Cerebellar cortex (tissue), 1 donor: ENCODE data around the gene PLCXD1.
"Not testable (repeated sequence)": the region's sequence is repeated elsewhere in the genome, so short reads cannot be mapped to it uniquely, and the experiment has no call there.

Experiments
- DNase-seq: peaks from one replicate; pipeline ENCODE4 v3.0.0-alpha.2; 2015; ENCODE audit warnings: low spot score

Gene PLCXD1

DNA sequence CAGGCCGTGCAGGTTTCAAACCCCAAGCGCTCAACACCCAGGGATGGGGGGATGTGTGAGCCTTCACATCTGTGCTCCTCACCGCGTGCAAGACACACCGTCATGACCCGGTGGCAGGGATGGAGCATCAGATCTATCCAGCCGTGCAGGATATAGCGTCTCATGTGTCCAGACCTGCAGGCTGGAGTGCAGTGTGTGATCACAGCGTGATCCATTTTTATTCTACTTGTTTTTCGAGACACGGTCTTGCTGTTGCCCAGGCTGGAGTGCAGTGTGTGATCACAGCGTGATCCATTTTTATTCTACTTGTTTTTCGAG, 70.1 kb downstream of the PLCXD1 start:
- not testable (repeated sequence) for DNase-seq

DNA sequence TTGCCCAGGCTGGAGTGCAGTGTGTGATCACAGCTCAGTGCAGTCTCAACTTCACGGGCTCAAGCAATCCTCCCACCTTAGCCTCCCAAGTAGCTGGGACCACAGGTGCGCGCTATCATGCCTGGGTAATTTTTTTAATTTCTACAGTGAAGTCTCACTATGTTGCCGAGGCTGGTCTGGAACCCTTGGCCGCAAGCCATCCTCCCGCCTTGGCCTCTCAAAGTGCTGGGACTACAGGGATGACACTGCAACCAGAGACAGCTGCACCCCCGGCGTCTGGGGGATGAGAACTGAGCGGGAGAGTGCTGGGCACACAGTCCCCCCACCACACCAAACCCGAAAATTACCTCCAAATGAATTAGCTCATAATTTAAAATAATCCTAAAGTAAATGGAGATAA, 70.6 kb downstream of the PLCXD1 start:
- DNase-seq, result no peak

DNA sequence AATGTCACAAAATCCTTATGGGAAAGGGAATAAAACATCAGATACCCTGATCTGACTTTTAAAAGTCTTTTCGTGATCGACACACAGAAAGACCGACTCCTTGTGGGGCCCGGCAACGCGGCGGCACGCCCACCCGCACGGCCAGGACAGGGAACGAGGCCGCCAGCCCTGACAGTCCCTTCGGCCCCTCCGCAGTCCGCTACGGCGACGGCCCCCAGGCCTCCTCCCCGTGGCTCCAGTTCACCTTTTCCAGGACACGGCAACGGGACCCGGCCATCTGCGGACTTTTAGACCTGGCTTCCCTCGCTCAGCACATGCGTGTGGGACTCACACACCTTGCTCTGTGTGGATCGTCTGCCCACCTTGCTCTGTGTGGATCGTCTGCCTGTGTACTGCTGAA, 71.0 kb downstream of the PLCXD1 start:
- no peak for DNase-seq

DNA sequence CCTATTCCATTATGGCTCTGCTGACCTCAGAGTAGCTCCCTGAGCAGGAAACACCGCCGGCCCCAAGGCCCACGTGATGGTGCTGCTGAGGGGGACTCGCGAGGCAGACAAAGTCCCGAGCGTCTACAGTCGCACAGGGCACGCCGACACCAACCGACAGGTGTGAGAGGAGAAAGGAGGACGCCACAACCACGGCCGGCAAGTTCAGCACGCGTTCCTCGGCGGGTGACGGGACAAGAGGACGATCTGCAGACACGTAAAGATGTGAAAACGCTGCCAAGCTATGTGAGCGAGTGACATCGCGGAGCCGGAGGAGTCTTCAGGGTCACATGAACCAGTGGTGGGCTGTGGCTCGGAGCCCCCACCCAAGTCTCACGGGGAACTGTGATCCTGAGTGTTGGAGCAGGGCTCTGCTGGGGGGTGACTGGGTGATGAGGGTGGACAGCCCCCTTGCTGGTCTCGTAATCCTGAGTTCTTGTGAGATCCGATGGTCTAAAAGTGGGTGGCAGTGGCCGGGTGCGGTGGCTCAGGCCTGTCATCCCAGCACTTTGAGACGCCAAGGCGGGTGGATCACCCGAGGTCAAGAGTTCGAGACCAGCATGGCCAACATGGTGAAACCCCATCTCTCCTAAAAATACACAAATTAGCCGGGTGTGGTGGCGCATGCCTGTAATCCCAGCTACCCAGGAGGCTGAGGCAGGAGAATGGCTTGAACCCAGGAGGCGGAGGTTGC, 71.6 kb downstream of the PLCXD1 start:
- no peak for DNase-seq
